GM23338 (cell line): ENCODE data around the gene BPI. TPM values are rescaled to one million over a fixed set of nuclear protein-coding genes. Genes with fewer than 3 reads are reported as not detected.

Source experiments
- ATAC-seq: fragments of 200-7000 bp; cut with Tn5 transposase; 3 replicates; pipeline ENCODE4 v1.9.1; 2020
- DNase-seq: peaks from one replicate; pipeline ENCODE4 v3.0.0-alpha.2; 2015; ENCODE audit warnings: low spot score
- H2AFZ ChIP-seq: fragments of 200-600 bp; sonication (generic); 2 replicates; pipeline ENCODE4 v1.8.0; 2016; ENCODE audit warnings: antibody characterized with exemption, mild to moderate bottlenecking, moderate library complexity
- H3F3A ChIP-seq: fragments of 200-600 bp; sonication (generic); replicated peaks from 2 replicates; pipeline ENCODE4 v1.8.0; 2017; ENCODE audit warnings: antibody characterized with exemption, mixed run types, low read depth
- H3K27ac ChIP-seq: fragments of 200-600 bp; sonication (generic); 2 replicates; pipeline ENCODE4 v1.6.1; 2016; ENCODE audit warnings: low read depth
- H3K27me3 ChIP-seq: fragments of 200-600 bp; sonication (generic); 2 replicates; pipeline ENCODE4 v1.8.0; 2016; ENCODE audit warnings: mild to moderate bottlenecking, mixed run types, moderate library complexity; ENCODE audit not compliant: insufficient read depth
- H3K36me3 ChIP-seq: fragments of 200-600 bp; sonication (generic); 2 replicates; pipeline ENCODE4 v1.8.0; 2016; ENCODE audit warnings: mild to moderate bottlenecking; ENCODE audit not compliant: insufficient read depth
- H3K4me1 ChIP-seq: fragments of 200-600 bp; sonication (generic); 2 replicates; pipeline ENCODE4 v1.8.0; 2016; ENCODE audit warnings: mild to moderate bottlenecking, moderate library complexity; ENCODE audit not compliant: insufficient read depth
- H3K4me2 ChIP-seq: fragments of 200-600 bp; sonication (generic); 2 replicates; pipeline ENCODE4 v1.7.1; 2017; ENCODE audit warnings: mixed run types
- H3K4me3 ChIP-seq: fragments of 200-600 bp; sonication (generic); 2 replicates; pipeline ENCODE4 v1.6.1; 2016; ENCODE audit warnings: mixed run types
- H3K79me2 ChIP-seq: fragments of 200-600 bp; sonication (generic); replicated peaks from 2 replicates; pipeline ENCODE4 v1.8.0; 2017; ENCODE audit warnings: mild to moderate bottlenecking; ENCODE audit not compliant: insufficient read depth
- H3K9me2 ChIP-seq: fragments of 200-600 bp; sonication (generic); 2 replicates; pipeline ENCODE4 v1.8.0; 2017; ENCODE audit not compliant: insufficient read depth
- H4K20me1 ChIP-seq: fragments of 200-600 bp; sonication (generic); replicated peaks from 2 replicates; pipeline ENCODE4 v1.8.0; 2017; ENCODE audit warnings: mild to moderate bottlenecking; ENCODE audit not compliant: insufficient read depth
- H3K27ac Mint-ChIP-seq: 2 replicates; pipeline ENCODE4 v1.8.0; 2020; ENCODE audit warnings: inconsistent platforms, mild to moderate bottlenecking, moderate library complexity, mixed read lengths
- H3K27me3 Mint-ChIP-seq: 3 replicates; pipeline ENCODE4 v1.8.0; 2022; ENCODE audit warnings: low read depth, mild to moderate bottlenecking, moderate library complexity, mixed read lengths, inconsistent platforms; ENCODE audit not compliant: insufficient read depth, poor library complexity
- H3K36me3 Mint-ChIP-seq: 3 replicates; pipeline ENCODE4 v1.8.0; 2021; ENCODE audit warnings: low read depth, mild to moderate bottlenecking, inconsistent platforms, moderate library complexity, mixed read lengths
- H3K4me1 Mint-ChIP-seq: 3 replicates; pipeline ENCODE4 v1.8.0; 2020; ENCODE audit warnings: mild to moderate bottlenecking, inconsistent platforms, mixed read lengths
- H3K4me3 Mint-ChIP-seq: 3 replicates; pipeline ENCODE4 v1.8.0; 2021; ENCODE audit warnings: moderate library complexity, mild to moderate bottlenecking, inconsistent platforms, mixed read lengths
- H3K9me3 Mint-ChIP-seq: 3 replicates; pipeline ENCODE4 v1.8.0; 2020; ENCODE audit warnings: moderate library complexity, mild to moderate bottlenecking, inconsistent platforms, mixed read lengths
- CREB1 ChIP-seq: fragments of 250-450 bp; sonication (Bioruptor Pico); IDR thresholded peaks from 2 replicates; pipeline ENCODE4 v1.5.0; 2020; ENCODE audit warnings: low read depth, mild to moderate bottlenecking, moderate library complexity
- EZH2 ChIP-seq: fragments of 200-600 bp; sonication (generic); IDR thresholded peaks from one replicate; pipeline ENCODE4 v1.8.0; 2017; ENCODE audit warnings: antibody characterized with exemption, mild to moderate bottlenecking, low read depth; ENCODE audit not compliant: unreplicated experiment
- EZH2phosphoT487 ChIP-seq: fragments of 200-600 bp; sonication (generic); IDR thresholded peaks from one replicate; pipeline ENCODE4 v1.8.1; 2018; ENCODE audit warnings: antibody characterized with exemption; ENCODE audit not compliant: unreplicated experiment
- JUNB ChIP-seq: IDR thresholded peaks from one replicate; pipeline ENCODE4 v1.6.1; 2016; ENCODE audit warnings: antibody characterized with exemption; ENCODE audit not compliant: unreplicated experiment
- NANOG ChIP-seq: IDR thresholded peaks from 2 replicates; pipeline ENCODE4 v1.6.1; 2016; ENCODE audit warnings: antibody characterized with exemption, borderline replicate concordance
- POLR2AphosphoS5 ChIP-seq: IDR thresholded peaks from 2 replicates; pipeline ENCODE4 v1.6.1; 2016; ENCODE audit warnings: antibody characterized with exemption, low read depth
- STAT1 ChIP-seq: IDR thresholded peaks from one replicate; pipeline ENCODE4 v1.6.1; 2016; ENCODE audit warnings: antibody characterized with exemption; ENCODE audit not compliant: unreplicated experiment
- ZNF114 ChIP-seq: fragments of 250-450 bp; sonication (Bioruptor Pico); IDR thresholded peaks from 2 replicates; pipeline ENCODE4 v1.5.0; 2020; ENCODE audit warnings: mild to moderate bottlenecking, moderate library complexity
- ZNF331 ChIP-seq: fragments of 250-450 bp; sonication (Bioruptor Pico); IDR thresholded peaks from 2 replicates; pipeline ENCODE4 v1.5.0; 2020; ENCODE audit warnings: low read depth, mild to moderate bottlenecking, moderate library complexity
- ZNF462 ChIP-seq: fragments of 250-450 bp; sonication (Bioruptor Pico); IDR thresholded peaks from 2 replicates; pipeline ENCODE4 v1.5.0; 2020; ENCODE audit warnings: mild to moderate bottlenecking, moderate library complexity
- long read RNA-seq: library from polyadenylated mRNA; unstranded; transcript quantifications from one replicate; pipeline ENCODE4 v2.0.0, GENCODE V29; 2020; ENCODE audit not compliant: unreplicated experiment
- polyA plus RNA-seq: library from polyadenylated mRNA; unstranded; fragments of >200 nt; fragmentation: Nextera tagmentation; extraction: Ambion mirVana; gene quantifications from 2 replicates; pipeline ENCODE4 v1.2.1, GENCODE V29; 2016
- total RNA-seq: library from RNA; depleted of rRNA; stranded (reverse); fragments of >200 nt; shearing (Covaris generic); gene quantifications from 2 replicates; pipeline ENCODE4 v1.2.3, GENCODE V29; 2014; rRNA removed
- TF ChIP-seq, protein P1 (sequence below): IDR thresholded peaks from 2 replicates; pipeline ENCODE4 v1.6.1; 2016; ENCODE audit warnings: antibody characterized with exemption
- TF ChIP-seq, protein P2 (sequence below): IDR thresholded peaks from one replicate; pipeline ENCODE4 v1.6.1; 2018; ENCODE audit warnings: antibody characterized with exemption; ENCODE audit not compliant: unreplicated experiment
- TF ChIP-seq, protein P3 (sequence below), 2 experiments: fragments of 200-600 bp in 1 of 2; sonication (generic) in 1 of 2; conservative IDR thresholded peaks; 2 replicates each; pipeline versions ENCODE4 v1.5.1 to v1.6.1; 2016 to 2017; ENCODE audit warnings: antibody characterized with exemption in 2 of 2, low read depth in 2 of 2, mild to moderate bottlenecking in 2 of 2, moderate library complexity in 1 of 2

Gene BPI
- total RNA-seq (not detected in 2 replicates), polyA plus RNA-seq (not detected in 2 replicates)
- long read RNA-seq = 0 reads

DNA sequence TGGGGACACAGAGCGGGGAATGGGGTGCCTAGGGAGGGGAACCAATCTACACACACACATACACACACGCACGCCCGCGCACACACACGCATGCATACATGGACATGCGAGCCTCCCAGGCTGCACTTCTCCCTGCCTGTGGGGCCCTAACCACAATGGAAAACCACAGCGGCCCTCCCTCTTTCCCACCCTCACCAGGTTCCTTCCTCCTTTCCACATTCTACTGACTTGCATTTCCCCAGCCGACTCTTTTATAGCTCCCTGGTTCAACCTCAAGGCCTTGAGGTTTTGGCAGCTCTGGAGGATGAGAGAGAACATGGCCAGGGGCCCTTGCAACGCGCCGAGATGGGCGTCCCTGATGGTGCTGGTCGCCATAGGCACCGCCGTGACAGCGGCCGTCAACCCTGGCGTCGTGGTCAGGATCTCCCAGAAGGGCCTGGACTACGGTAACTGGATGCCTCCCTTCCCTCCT lies at the start of gene BPI:
Gene BPI, plus strand, starts transcription at position 249 of the 472 bp plus-strand sequence. Its CDS starts 68 bp downstream, at position 317.
- H3K4me1 Mint-ChIP-seq = peaks cover 11% of the 10 kb centered on the region
- Histone ChIP-seq H3K4me3 (no peak within 1 kb of the TSS), H3K9me2 (no peaks in the 10 kb centered on the region), H2AFZ (no peak within 1 kb of the TSS), H3K27ac (no peak within 1 kb of the TSS), H3F3A (no peaks in the 10 kb centered on the region), H3K4me1 (no peaks in the 10 kb centered on the region), H3K36me3 (no peaks in the 10 kb centered on the region), H3K27me3 (no peaks in the 10 kb centered on the region), H3K79me2 (no peaks in the 10 kb centered on the region), H4K20me1 (no peaks in the 10 kb centered on the region), H3K4me2 (no peak within 1 kb of the TSS)
- DNase-seq (no peak), ATAC-seq (no peak)
- H3K4me3 Mint-ChIP-seq = no peak within 1 kb of the TSS
- no peaks in the 10 kb centered on the region for H3K36me3 Mint-ChIP-seq
- peaks cover 3% of the 10 kb centered on the region for H3K27me3 Mint-ChIP-seq
- no peak within 1 kb of the TSS for H3K27ac Mint-ChIP-seq
- H3K9me3 Mint-ChIP-seq = no peaks in the 10 kb centered on the region
- TF ChIP-seq ZNF114 (CRISPR knock-in tag) = no peak
- no peak for TF ChIP-seq JUNB
- TF ChIP-seq, protein P1, sequence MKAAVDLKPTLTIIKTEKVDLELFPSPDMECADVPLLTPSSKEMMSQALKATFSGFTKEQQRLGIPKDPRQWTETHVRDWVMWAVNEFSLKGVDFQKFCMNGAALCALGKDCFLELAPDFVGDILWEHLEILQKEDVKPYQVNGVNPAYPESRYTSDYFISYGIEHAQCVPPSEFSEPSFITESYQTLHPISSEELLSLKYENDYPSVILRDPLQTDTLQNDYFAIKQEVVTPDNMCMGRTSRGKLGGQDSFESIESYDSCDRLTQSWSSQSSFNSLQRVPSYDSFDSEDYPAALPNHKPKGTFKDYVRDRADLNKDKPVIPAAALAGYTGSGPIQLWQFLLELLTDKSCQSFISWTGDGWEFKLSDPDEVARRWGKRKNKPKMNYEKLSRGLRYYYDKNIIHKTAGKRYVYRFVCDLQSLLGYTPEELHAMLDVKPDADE = no peak
- no peak for TF ChIP-seq CREB1 (CRISPR knock-in tag)
- TF ChIP-seq STAT1 = no peak
- TF ChIP-seq EZH2phosphoT487 = no peak
- no peak for TF ChIP-seq ZNF331 (CRISPR knock-in tag)
- TF ChIP-seq EZH2 = no peak
- TF ChIP-seq, protein P2, sequence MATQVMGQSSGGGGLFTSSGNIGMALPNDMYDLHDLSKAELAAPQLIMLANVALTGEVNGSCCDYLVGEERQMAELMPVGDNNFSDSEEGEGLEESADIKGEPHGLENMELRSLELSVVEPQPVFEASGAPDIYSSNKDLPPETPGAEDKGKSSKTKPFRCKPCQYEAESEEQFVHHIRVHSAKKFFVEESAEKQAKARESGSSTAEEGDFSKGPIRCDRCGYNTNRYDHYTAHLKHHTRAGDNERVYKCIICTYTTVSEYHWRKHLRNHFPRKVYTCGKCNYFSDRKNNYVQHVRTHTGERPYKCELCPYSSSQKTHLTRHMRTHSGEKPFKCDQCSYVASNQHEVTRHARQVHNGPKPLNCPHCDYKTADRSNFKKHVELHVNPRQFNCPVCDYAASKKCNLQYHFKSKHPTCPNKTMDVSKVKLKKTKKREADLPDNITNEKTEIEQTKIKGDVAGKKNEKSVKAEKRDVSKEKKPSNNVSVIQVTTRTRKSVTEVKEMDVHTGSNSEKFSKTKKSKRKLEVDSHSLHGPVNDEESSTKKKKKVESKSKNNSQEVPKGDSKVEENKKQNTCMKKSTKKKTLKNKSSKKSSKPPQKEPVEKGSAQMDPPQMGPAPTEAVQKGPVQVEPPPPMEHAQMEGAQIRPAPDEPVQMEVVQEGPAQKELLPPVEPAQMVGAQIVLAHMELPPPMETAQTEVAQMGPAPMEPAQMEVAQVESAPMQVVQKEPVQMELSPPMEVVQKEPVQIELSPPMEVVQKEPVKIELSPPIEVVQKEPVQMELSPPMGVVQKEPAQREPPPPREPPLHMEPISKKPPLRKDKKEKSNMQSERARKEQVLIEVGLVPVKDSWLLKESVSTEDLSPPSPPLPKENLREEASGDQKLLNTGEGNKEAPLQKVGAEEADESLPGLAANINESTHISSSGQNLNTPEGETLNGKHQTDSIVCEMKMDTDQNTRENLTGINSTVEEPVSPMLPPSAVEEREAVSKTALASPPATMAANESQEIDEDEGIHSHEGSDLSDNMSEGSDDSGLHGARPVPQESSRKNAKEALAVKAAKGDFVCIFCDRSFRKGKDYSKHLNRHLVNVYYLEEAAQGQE = no peak
- no peak for TF ChIP-seq POLR2AphosphoS5
- TF ChIP-seq NANOG = no peak
- TF ChIP-seq, protein P3, sequence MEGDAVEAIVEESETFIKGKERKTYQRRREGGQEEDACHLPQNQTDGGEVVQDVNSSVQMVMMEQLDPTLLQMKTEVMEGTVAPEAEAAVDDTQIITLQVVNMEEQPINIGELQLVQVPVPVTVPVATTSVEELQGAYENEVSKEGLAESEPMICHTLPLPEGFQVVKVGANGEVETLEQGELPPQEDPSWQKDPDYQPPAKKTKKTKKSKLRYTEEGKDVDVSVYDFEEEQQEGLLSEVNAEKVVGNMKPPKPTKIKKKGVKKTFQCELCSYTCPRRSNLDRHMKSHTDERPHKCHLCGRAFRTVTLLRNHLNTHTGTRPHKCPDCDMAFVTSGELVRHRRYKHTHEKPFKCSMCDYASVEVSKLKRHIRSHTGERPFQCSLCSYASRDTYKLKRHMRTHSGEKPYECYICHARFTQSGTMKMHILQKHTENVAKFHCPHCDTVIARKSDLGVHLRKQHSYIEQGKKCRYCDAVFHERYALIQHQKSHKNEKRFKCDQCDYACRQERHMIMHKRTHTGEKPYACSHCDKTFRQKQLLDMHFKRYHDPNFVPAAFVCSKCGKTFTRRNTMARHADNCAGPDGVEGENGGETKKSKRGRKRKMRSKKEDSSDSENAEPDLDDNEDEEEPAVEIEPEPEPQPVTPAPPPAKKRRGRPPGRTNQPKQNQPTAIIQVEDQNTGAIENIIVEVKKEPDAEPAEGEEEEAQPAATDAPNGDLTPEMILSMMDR (conservative IDR thresholded peaks at IDR 0.05; ENCODE audit: low read depth in 2 of 2) = no peak
- no peak for TF ChIP-seq ZNF462 (CRISPR knock-in tag)
